GM11168 (cell line): ENCODE measurements around the gene USP37.
"Not testable (repeated sequence)": the region's sequence is repeated elsewhere in the genome, so short reads cannot be mapped to it uniquely, and the experiment has no call there.

Experiments used
- in situ Hi-C: fragments of 300-500 bp; cut with MboI; formaldehyde crosslinking; loops from one replicate; pipeline ENCODE4 v1.12.0; 2022; ENCODE audit warnings: low sequenced_read_pairs; ENCODE audit not compliant: unreplicated experiment

USP37 gene

GRCh38 chr2:218555527-218555926, 12.6 kb downstream of the USP37 start:
- in situ Hi-C loops: no loop called here

GRCh38 chr2:218554225-218554624, 13.9 kb downstream of the USP37 start:
- in situ Hi-C loops: not testable (repeated sequence)

GRCh38 chr2:218547978-218548377, 20.2 kb downstream of the USP37 start:
- in situ Hi-C loops: no loop called here

DNA sequence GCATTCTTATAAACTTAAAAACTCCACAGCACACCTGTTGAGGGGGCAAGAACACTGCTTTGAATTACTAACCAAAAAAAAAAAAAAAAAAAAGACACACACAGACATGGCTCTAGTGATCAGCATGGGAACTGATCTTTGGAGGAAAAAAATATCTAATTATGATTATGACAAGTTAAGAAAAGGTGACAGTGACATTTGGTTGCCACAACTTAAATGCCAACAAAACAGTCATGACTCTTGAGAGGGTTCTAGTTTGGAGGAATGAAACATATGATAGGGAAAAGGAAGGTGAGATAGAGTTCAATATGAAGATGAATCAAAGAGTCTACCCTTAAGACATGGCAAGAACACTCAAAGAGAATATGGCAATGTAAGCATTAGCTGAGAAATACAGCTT, 20.6 kb downstream of the USP37 start:
- in situ Hi-C loops: no loop called here

GRCh38 chr2:218546012-218546411, 22.1 kb downstream of the USP37 start:
- in situ Hi-C loops: no loop called here

GRCh38 chr2:218540015-218540414, 28.1 kb downstream of the USP37 start:
- in situ Hi-C loops: no loop called here

- in situ Hi-C loops: no loop called here
Measured at GRCh38 chr2:218536804-218537494, 31.2 kb downstream of the USP37 start.

GRCh38 chr2:218529990-218530389, 38.2 kb downstream of the USP37 start:
- in situ Hi-C loops: no loop called here

DNA sequence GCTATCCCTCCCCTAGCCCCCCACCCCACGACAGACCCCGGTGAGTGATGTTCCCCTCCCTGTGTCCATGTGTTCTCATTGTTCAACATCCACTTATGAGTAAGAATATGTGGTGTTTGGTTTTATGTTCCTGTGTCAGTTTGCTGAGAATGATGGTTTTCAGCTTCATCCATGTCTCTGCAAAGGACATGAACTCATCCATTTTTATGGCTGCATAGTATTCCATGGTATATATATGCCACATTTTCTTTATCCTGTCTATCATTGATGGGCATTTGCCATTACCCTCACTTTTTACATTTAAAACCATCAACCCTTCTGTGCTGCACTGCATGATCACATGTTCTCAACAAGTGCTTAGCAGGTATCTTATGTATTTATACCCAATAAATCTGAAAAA, 39.7 kb downstream of the USP37 start:
- in situ Hi-C loops: not testable (repeated sequence)

DNA sequence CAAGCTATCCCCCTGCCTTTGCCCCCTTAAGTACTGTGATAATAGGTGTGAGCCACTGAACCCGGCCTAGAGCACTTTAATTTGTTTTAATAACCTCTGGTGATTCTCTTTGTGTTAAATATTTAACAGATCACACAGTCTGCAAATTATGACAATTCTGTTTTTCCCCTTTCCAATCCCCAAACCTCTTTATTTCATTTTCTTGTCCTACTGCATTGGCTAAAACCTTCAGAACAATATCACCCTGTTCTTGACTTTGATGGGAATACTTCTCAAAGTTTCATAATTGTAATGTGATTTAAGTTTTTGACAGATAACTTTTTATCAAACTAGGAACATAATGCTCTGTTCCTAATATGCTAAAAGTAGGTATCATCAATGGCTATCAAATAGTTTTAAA, 44.5 kb downstream of the USP37 start:
- in situ Hi-C loops: no loop called here

GRCh38 chr2:218518876-218519275, 49.3 kb downstream of the USP37 start:
- in situ Hi-C loops: no loop called here

GRCh38 chr2:218517434-218518206, 50.5 kb downstream of the USP37 start:
- in situ Hi-C loops: no loop called here

- in situ Hi-C loops: no loop called here
Measured at GRCh38 chr2:218516614-218517013, 51.5 kb downstream of the USP37 start.

DNA sequence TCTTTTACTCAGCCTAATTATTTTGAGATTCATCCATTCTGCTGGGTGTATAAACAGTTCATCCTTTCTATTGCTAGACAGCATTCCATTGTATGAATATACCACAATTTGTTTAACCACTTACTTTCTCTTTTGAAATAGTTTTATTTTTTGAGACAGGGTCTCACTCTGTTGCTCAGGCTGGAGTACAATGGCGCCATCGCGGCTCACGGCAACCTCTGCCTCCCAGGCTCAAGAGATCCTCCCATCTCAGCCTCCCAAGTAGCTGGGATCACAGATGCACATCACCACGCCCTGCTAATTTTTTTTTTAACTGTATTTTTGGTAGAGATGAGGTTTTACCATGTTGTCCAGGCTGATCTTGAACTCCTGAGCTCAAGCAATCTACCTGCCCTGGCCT, 54.5 kb downstream of the USP37 start:
- in situ Hi-C loops: no loop called here

DNA sequence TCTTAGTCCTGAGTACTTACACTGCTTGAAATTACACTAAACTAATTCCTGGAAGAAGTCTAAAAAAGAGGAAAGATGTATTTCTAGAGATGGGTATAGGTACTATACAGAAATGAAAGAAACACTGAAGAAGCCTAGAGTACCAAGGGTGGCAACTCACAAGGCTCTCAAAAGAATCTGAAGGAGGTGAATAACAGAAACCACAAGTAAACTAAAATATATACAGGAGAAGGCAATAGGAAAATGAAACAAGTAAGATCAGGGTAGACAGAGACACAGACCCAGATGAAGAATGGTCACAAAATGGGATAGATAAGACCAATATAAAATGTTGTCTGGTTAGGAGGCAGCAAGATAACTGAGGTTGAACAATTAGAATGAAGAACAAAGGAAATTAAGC, 59.9 kb downstream of the USP37 start:
- in situ Hi-C loops: no loop called here

GRCh38 chr2:218505754-218506371, 62.3 kb downstream of the USP37 start:
- in situ Hi-C loops: no loop called here

DNA sequence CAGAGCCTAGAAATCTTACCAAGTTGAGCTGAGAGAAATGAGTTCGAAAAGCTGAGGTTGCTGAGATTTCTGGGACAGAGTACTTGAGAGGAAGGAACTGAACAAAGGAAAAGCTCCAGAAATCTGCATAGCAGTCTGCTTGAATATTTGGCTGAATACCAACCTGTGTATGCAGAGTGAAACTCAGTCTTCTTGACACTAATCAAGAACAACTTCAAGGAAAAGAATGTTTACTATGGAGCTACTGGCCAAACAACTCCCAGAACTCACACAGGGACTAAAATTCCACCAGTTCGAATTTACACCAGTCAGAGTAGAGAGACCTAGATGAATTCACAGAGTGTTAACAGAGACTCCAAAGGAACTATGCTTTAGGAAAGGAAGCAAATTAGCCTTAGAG, 66.5 kb downstream of the USP37 start:
- in situ Hi-C loops: no loop called here

DNA sequence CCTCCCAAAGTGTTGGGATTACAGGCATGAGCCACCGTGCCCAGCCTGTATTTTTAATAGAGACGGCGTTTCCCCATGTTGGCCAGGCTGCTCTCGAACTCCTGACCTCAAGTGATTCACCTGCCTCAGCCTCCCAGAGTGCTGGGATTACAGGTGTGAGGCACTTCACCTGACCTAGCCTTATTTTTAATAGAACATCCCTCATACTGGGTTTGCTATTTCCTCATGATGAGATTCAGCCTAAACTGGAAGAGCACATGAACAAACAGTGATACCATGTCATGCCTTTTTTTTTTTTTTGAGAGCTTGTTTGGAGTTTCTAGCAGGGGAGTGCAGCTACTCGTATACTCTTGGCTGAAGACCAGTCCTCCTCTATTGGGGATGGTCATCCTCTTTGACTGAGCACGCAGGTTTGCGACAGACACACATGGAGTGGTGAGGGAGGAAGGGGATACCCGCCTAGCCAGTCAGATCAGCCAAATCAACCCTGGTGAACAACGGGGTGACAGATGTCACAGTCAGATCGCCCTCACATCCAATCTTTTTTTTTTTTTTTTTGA, 67.6 kb downstream of the USP37 start:
- in situ Hi-C loops: no loop called here

GRCh38 chr2:218485986-218486667, 82.0 kb downstream of the USP37 start:
- in situ Hi-C loops: no loop called here

GRCh38 chr2:218482651-218483050, 85.5 kb downstream of the USP37 start:
- in situ Hi-C loops: no loop called here

GRCh38 chr2:218479595-218479994, 88.6 kb downstream of the USP37 start:
- in situ Hi-C loops: no loop called here
